ENCODE results near the gene MT1A. TPM values are rescaled to one million over a fixed set of nuclear protein-coding genes. Genes with fewer than 3 reads are reported as not detected.

MT1A gene
- 1.4 TPM for total RNA-seq

GRCh38 chr16:56637814-56638750, at the start of gene MT1A:
Gene MT1A (plus strand): TSS chr16:56638666. CDS start chr16:56638739, 73 bp downstream.
- no peak for DNase-seq

- no peak for DNase-seq
These were observed 49.7 kb upstream of the MT1A start for GRCh38 chr16:56588781-56589140.

GRCh38 chr16:56589141-56590039, 49.1 kb upstream of the MT1A start, which contains the start of gene MT3:
Gene MT3 (plus strand): TSS chr16:56589528. CDS start chr16:56589591, 63 bp downstream.
- no peak for DNase-seq

- no peak for DNase-seq
These were observed 46.9 kb upstream of the MT1A start for GRCh38 chr16:56591377-56592060.

- DNase-seq: no peak
These were observed 44.7 kb upstream of the MT1A start for GRCh38 chr16:56593573-56594291.

- DNase-seq: no peak
These were observed 44.2 kb upstream of the MT1A start for GRCh38 chr16:56594292-56594619.

GRCh38 chr16:56600398-56600999, 38.0 kb upstream of the MT1A start:
- DNase-seq: no peak

GRCh38 chr16:56601325-56601724, 37.1 kb upstream of the MT1A start:
- DNase-seq: no peak

- DNase-seq: peak; percentile 39
These were observed 34.9 kb upstream of the MT1A start for GRCh38 chr16:56603589-56603988.

- DNase-seq: no peak
These were observed 33.5 kb upstream of the MT1A start for GRCh38 chr16:56604966-56605365.

- DNase-seq: no peak
These were observed 33.0 kb upstream of the MT1A start for GRCh38 chr16:56605475-56605874.

- DNase-seq: peak; percentile 51
These were observed 32.4 kb upstream of the MT1A start for GRCh38 chr16:56606071-56606475.

- peak; percentile 90 for DNase-seq
These were observed 31.9 kb upstream of the MT1A start for GRCh38 chr16:56606476-56607108.

- DNase-seq: peak; percentile 88
These were observed 31.3 kb upstream of the MT1A start for GRCh38 chr16:56607109-56607618.

GRCh38 chr16:56607675-56608042, 30.8 kb upstream of the MT1A start:
- DNase-seq: no peak

- DNase-seq: peak; percentile 92
These were observed 30.2 kb upstream of the MT1A start, which contains the start of gene MT2A for GRCh38 chr16:56608043-56608875. Gene MT2A (plus strand): TSS chr16:56608584. CDS start chr16:56608656, 72 bp downstream.

- no peak for DNase-seq
These were observed 29.5 kb upstream of the MT1A start for GRCh38 chr16:56608876-56609462.

GRCh38 chr16:56609463-56609921, 29.0 kb upstream of the MT1A start:
- DNase-seq: peak; percentile 86

GRCh38 chr16:56610017-56610608, 28.4 kb upstream of the MT1A start:
- DNase-seq: peak; percentile 56
